Mesothelial cell of epicardium (in vitro differentiated cells): ENCODE results near the gene UMPS. TPM values are rescaled to one million over a fixed set of nuclear protein-coding genes. Genes with fewer than 3 reads are reported as not detected.
"Not testable (repeated sequence)": the region's sequence is repeated elsewhere in the genome, so short reads cannot be mapped to it uniquely, and the experiment has no call there.

Source experiments
- DNase-seq, 2 experiments: peaks; one replicate each; pipeline ENCODE4 v3.0.0; 2021; ENCODE audit warnings: low spot score in 2 of 2; ENCODE audit not compliant: unreplicated experiment in 2 of 2
- H3K27ac Mint-ChIP-seq: 2 replicates; pipeline ENCODE4 v1.8.0; 2021; ENCODE audit warnings: mixed read lengths
- H3K27me3 Mint-ChIP-seq: 2 replicates; pipeline ENCODE4 v1.8.0; 2021; ENCODE audit warnings: low read depth, mixed read lengths
- H3K36me3 Mint-ChIP-seq: 2 replicates; pipeline ENCODE4 v1.8.0; 2021; ENCODE audit warnings: mixed read lengths
- H3K4me1 Mint-ChIP-seq: 2 replicates; pipeline ENCODE4 v1.8.0; 2021; ENCODE audit warnings: mixed read lengths
- H3K4me3 Mint-ChIP-seq: 2 replicates; pipeline ENCODE4 v1.8.0; 2021; ENCODE audit warnings: mild to moderate bottlenecking, moderate library complexity, mixed read lengths
- H3K9me3 Mint-ChIP-seq: 2 replicates; pipeline ENCODE4 v1.8.0; 2021; ENCODE audit warnings: mixed read lengths
- CTCF ChIP-seq: fragments of 200-600 bp; sonication (generic); IDR thresholded peaks from one replicate; pipeline ENCODE4 v1.5.0; 2021; ENCODE audit warnings: antibody characterized with exemption; ENCODE audit not compliant: unreplicated experiment
- total RNA-seq: library from RNA; stranded (reverse); gene quantifications from 3 replicates; pipeline ENCODE4 v1.2.1, GENCODE V29; 2021

Gene UMPS
- total RNA-seq, 1 donor from 2014 or later, result 37.3 TPM

DNA sequence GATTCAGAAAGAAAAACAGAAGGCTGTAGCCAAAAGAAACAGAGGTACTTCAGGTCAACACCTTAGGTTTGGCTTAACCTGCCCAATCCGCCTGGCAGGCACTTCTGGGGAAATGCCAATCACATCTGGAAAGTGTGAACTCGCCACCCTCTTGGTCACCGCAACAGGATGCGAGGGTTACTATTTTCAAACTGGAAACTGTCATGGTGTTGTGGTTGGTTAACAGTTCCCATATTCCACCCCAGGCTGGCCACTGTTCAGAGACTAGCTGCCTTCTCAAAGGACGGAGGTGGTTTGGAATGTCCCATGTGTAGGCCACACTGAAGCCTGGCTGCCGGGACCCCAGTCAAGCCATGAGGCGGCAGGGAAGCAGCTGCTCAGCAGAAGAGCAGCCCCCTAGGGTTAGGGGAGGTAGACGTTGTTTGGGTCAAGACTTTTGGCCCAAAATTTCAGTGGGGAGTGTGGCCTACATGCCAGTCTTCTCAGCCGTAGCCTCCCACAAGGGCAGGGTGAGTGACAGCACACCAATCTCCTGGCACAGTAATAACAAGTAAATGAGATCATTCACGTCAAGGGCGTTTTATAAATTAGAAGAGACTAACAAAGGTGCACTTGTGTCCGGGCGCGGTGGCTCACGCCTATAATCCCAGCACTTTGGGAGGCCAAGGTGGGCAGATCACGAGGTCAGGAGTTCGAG is 54.6 kb downstream of the UMPS start:
- no peaks in the 10 kb centered on the region for H3K27me3 Mint-ChIP-seq
- peaks cover 30% of the 10 kb centered on the region for H3K4me1 Mint-ChIP-seq
- H3K36me3 Mint-ChIP-seq, result peaks cover 2% of the 10 kb centered on the region
- no peak for DNase-seq
- H3K9me3 Mint-ChIP-seq, result no peaks in the 10 kb centered on the region
- no peak overlapping the region for H3K27ac Mint-ChIP-seq
- H3K4me3 Mint-ChIP-seq, result no peak overlapping the region
- TF ChIP-seq CTCF, result no peak

DNA sequence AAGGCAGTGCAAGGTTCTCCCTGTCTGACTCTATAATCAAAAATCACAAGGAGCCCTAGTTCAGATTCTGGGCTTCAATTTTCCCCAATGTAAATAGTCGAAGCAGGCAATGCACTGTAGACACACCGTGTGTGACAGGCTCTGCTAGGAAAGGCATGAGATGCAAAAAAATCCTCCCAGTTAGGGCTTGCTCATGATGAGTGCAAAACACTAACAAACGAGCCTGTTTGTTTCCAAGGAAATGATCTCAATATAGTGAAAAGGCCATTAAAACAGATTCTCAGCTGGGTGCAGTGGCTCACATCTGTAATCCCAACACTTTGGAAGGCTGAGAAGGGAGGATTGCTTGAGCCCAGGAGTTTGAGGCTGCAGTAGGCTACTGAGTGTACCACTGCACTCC is 55.7 kb downstream of the UMPS start:
- H3K4me3 Mint-ChIP-seq, result no peak overlapping the region
- H3K9me3 Mint-ChIP-seq, result no peaks in the 10 kb centered on the region
- H3K36me3 Mint-ChIP-seq, result peaks cover 2% of the 10 kb centered on the region
- H3K27ac Mint-ChIP-seq, result no peak overlapping the region
- no peak for DNase-seq
- peaks cover 20% of the 10 kb centered on the region for H3K4me1 Mint-ChIP-seq
- TF ChIP-seq CTCF, result no peak
- H3K27me3 Mint-ChIP-seq, result no peaks in the 10 kb centered on the region

DNA sequence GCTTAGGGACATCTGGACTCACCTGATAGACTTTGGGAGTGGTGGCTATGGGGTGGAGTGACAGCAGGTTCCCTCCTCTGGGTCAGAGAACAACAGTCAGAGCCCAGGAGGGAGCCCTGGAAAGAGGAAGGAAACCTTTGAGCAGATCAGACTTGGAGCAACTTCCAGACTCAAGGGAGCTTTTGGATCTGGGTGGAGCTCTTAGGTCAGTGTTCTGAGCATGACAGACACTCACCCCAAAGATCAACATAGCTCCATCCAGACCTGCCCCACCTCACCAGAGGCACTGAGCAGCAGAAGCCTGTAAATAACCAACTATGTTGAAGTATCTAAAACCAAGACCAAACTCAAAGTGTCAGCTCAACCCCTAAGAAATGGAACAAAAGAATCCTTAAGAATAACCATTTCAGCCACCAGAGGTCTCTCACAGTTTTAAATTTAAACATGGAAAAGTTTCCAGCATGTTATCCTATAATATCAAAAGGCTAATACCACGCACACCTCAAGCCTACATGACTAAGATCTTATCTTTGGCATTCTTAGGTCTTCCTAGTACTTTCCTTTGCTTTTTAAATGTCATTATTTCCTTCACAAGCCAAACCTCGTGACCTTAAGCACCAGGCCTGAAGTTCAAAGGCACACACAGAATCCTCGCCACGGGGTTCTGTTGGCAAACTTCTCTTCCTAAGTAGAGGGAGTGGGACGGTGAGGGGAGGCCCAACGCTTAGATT is 56.4 kb downstream of the UMPS start:
- Mint-ChIP-seq H3K27me3 (no peaks in the 10 kb centered on the region), H3K4me1 (peaks cover 13% of the 10 kb centered on the region), H3K36me3 (peaks cover 2% of the 10 kb centered on the region), H3K9me3 (no peaks in the 10 kb centered on the region), H3K4me3 (no peak overlapping the region), H3K27ac (no peak overlapping the region)
- no peak for DNase-seq
- TF ChIP-seq CTCF, result peak; percentile 26

DNA sequence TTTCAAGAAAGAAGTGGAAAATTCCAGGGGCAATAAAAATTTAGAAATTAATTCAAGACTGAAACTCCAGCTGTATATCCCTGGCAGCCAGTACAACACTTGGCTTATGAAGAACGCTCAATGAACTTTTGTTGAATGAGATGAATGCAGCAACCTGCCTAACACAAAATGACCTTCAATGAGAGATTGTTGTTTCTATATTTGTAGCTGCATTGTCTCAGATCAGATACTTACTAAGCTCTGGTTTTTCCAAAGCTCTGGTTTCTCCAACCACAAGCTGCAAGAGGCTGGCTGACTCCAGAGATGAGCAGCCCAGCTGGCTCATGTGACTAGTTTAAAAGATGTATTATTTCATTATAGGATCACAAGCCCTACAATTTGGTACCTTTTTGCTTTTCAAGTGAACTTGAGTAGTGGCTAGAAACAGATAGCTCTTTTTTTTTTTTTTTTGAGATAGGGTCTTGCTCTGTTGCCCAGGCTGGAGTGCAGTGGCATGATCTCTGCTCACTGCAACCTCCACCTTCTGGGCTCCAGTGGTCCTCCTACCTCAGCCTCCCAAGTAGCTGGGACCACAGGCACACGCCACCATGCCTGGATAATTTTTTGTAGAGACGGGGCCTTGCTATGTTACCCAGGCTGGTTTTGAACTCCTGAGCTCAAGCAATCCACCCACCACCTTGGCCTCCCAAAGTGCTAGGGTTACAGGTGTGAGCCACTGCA is 57.4 kb downstream of the UMPS start:
- Mint-ChIP-seq H3K9me3 (no peaks in the 10 kb centered on the region), H3K4me3 (no peak overlapping the region), H3K36me3 (peaks cover 2% of the 10 kb centered on the region), H3K27me3 (no peaks in the 10 kb centered on the region), H3K27ac (no peak overlapping the region), H3K4me1 (peaks cover 12% of the 10 kb centered on the region)
- no peak for DNase-seq
- TF ChIP-seq CTCF, result no peak

GRCh38 chr3:124788254-124788745 is 58.0 kb downstream of the UMPS start:
- no peak for TF ChIP-seq CTCF
- peaks cover 12% of the 10 kb centered on the region for H3K4me1 Mint-ChIP-seq
- no peak overlapping the region for H3K27ac Mint-ChIP-seq
- H3K36me3 Mint-ChIP-seq, result peaks cover 2% of the 10 kb centered on the region
- no peak for DNase-seq
- no peak overlapping the region for H3K4me3 Mint-ChIP-seq
- H3K9me3 Mint-ChIP-seq, result no peaks in the 10 kb centered on the region
- H3K27me3 Mint-ChIP-seq, result no peaks in the 10 kb centered on the region

- H3K27ac Mint-ChIP-seq, result not testable (repeated sequence)
These were observed 58.9 kb downstream of the UMPS start for GRCh38 chr3:124789103-124789502.

More at GRCh38 chr3:124789103-124789502, 58.9 kb downstream of the UMPS start:
- H3K36me3 Mint-ChIP-seq, H3K9me3 Mint-ChIP-seq, H3K27me3 Mint-ChIP-seq, H3K4me3 Mint-ChIP-seq, DNase-seq: not testable (repeated sequence)
- H3K4me1 Mint-ChIP-seq, result peaks cover 12% of the 10 kb centered on the region
